K562 (cell line): ENCODE data around the gene MVD. TPM values are rescaled to one million over a fixed set of nuclear protein-coding genes. Genes with fewer than 3 reads are reported as not detected.

Source experiments
- C11orf30 ChIP-seq: fragments of 450-650 bp; IDR thresholded peaks from 2 replicates; pipeline ENCODE4 v1.6.1; 2016; ENCODE audit warnings: low read depth, mild to moderate bottlenecking
- ETS2 ChIP-seq: IDR thresholded peaks from 2 replicates; pipeline ENCODE4 v1.6.1; 2016; ENCODE audit warnings: borderline replicate concordance, missing genetic modification characterization, mild to moderate bottlenecking, moderate library complexity, missing compliant biosample characterization; ENCODE audit not compliant: poor library complexity, severe bottlenecking
- HNRNPK ChIP-seq: fragments of 200-400 bp; formaldehyde crosslinking; IDR thresholded peaks from one replicate; pipeline ENCODE4 v1.6.1; 2018; ENCODE audit warnings: mild to moderate bottlenecking, low read depth, low read length; ENCODE audit not compliant: poor library complexity, severe bottlenecking
- HOMEZ ChIP-seq: fragments of 250-450 bp; sonication (Bioruptor Pico); IDR thresholded peaks from 2 replicates; pipeline ENCODE4 v1.4.0; 2020; ENCODE audit warnings: mild to moderate bottlenecking, moderate library complexity
- REST ChIP-seq, 2 experiments: fragments of 450-650 bp; formaldehyde crosslinking in 1 of 2; IDR thresholded peaks; 2 replicates each; pipeline versions ENCODE4 v1.4.0 to v1.6.1; 2014 to 2020; ENCODE audit warnings: mild to moderate bottlenecking in 2 of 2, borderline replicate concordance in 1 of 2, low read depth in 1 of 2
- SIN3B ChIP-seq: fragments of 450-650 bp; IDR thresholded peaks from 2 replicates; pipeline ENCODE4 v1.6.1; 2017; ENCODE audit warnings: low read depth, mild to moderate bottlenecking, moderate library complexity
- SPI1 ChIP-seq: IDR thresholded peaks from 2 replicates; pipeline ENCODE4 v1.6.1; 2011; ENCODE audit warnings: low read depth, low read length, control low read depth, borderline replicate concordance
- SRSF7 ChIP-seq: fragments of 200-400 bp; formaldehyde crosslinking; optimal IDR thresholded peaks from 2 replicates; pipeline ENCODE3; 2017; ENCODE audit warnings: mild to moderate bottlenecking, low read depth, low read length
- TOE1 ChIP-seq, 2 experiments: fragments of 450-650 bp in 1 of 2; sonication (generic) in 1 of 2; formaldehyde crosslinking in 1 of 2; IDR thresholded peaks; 2 replicates each; pipeline versions ENCODE4 v1.7.1 to v1.8.0; 2016 to 2022; ENCODE audit warnings: borderline replicate concordance in 2 of 2, mild to moderate bottlenecking in 2 of 2, antibody characterized with exemption in 1 of 2, inconsistent platforms in 1 of 2, low read depth in 1 of 2, missing genetic modification reagents in 1 of 2, moderate library complexity in 1 of 2
- ZNF133 ChIP-seq: fragments of 250-450 bp; sonication (Bioruptor Pico); IDR thresholded peaks from 2 replicates; pipeline ENCODE4 v1.4.0; 2020; ENCODE audit warnings: mild to moderate bottlenecking
- ZNF668 ChIP-seq: fragments of 250-450 bp; sonication (Bioruptor Pico); IDR thresholded peaks from 2 replicates; pipeline ENCODE4 v1.8.0; 2022; ENCODE audit warnings: mild to moderate bottlenecking, inconsistent platforms
- polyA plus RNA-seq, 8 experiments: library from polyadenylated mRNA; depleted of rRNA in 4 of 8; stranded (reverse) in 5 of 8; unstranded in 3 of 8; fragments of >200 nt; fragmentation: Nextera tagmentation in 2 of 8; fragmentation: Illumina TruSeq in 1 of 8; extraction: Ambion mirVana in 2 of 8; extraction: Trizol in 1 of 8; gene quantifications; 2 replicates each; pipeline versions ENCODE4 v1.2.1 to v1.2.3, GENCODE V29; 2011 to 2014; ENCODE audit warnings: inconsistent platforms in 1 of 8, missing spikeins in 1 of 8
- total RNA-seq, 7 experiments: library from RNA; depleted of rRNA in 6 of 7; stranded (reverse); fragments of >200 nt in 6 of 7; fragmentation: Illumina TruSeq in 2 of 7; extraction: Trizol in 2 of 7; gene quantifications; 2 replicates each; pipeline versions ENCODE4 v1.2.1 to v1.2.3, GENCODE V29; 2011 to 2021; ENCODE audit warnings: low replicate concordance in 1 of 7
- TF ChIP-seq, protein P1 (sequence below), 2 experiments: fragments of 450-650 bp; IDR thresholded peaks; 2 replicates each; pipeline ENCODE4 v1.6.1; 2016
- TF ChIP-seq, protein P2 (sequence below): fragments of 450-650 bp; IDR thresholded peaks from 2 replicates; pipeline ENCODE4 v1.6.1; 2016; ENCODE audit warnings: missing biosample characterization, missing genetic modification characterization

Gene MVD
- total and polyA plus RNA-seq, 9 of the 15 experiments (the other 6 are each of a cell fraction or from before 2014, with no cell fraction given): 12.2 to 141 (median 45.3) TPM

DNA sequence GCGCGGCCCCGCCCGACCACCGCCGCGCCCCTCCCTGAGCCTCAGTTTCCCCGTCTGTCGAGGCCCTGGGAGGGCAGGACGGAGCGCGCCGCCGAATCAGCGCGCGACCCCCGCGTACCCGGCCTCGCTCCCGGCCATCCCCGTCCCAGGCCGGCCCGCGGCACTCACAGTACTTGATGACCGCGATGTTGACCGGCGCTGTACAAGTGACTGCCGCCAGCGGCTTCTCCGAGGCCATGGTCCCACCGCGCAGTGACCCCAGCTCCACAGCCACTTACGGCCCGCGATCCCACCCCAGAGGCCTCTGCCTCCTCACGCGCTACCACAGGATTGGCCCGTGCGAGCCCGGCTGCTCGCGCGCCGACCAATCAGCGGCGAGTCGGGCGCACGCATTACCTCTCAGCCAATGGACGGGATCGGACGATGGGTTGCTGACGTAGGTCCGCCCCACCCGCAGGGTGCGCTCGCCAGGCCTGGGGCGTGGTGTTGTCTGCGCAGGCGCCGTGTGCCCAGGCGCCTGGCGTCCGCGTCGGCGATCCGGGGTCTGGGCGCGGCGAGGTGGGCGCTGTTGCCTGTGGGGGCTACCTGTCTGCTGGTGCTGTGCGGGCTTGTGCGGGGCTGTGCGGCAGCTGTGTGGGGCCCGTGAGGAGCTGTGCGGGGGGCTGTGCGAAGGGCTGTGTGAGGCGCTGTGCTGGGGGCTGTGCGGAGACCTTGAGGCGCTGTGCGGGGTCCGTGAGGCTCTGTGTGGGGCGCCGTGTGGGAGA, at the start of gene MVD (continued):
- TF ChIP-seq SIN3B (peak; percentile 54), REST (IDR thresholded peaks at IDR 0.05; ENCODE audit: borderline replicate concordance) (no peak), REST (CRISPR knock-in tag; IDR thresholded peaks at IDR 0.05; ENCODE audit: low read depth) (peak; percentile 53), HNRNPK (no peak), SRSF7 (no peak), HOMEZ (CRISPR knock-in tag) (no peak), C11orf30 (peak; percentile 89), TOE1 (IDR thresholded peaks at IDR 0.05; ENCODE audit: borderline replicate concordance) (no peak), TOE1 (CRISPR knock-in tag; IDR thresholded peaks at IDR 0.05; ENCODE audit: borderline replicate concordance, low read depth) (no peak), SPI1 (no peak), ZNF668 (CRISPR knock-in tag) (no peak), ETS2 (tag) (no peak), ZNF133 (CRISPR knock-in tag) (peak; percentile 60; the same call in 1 of the 2 replicates)
- TF ChIP-seq, protein P1, sequence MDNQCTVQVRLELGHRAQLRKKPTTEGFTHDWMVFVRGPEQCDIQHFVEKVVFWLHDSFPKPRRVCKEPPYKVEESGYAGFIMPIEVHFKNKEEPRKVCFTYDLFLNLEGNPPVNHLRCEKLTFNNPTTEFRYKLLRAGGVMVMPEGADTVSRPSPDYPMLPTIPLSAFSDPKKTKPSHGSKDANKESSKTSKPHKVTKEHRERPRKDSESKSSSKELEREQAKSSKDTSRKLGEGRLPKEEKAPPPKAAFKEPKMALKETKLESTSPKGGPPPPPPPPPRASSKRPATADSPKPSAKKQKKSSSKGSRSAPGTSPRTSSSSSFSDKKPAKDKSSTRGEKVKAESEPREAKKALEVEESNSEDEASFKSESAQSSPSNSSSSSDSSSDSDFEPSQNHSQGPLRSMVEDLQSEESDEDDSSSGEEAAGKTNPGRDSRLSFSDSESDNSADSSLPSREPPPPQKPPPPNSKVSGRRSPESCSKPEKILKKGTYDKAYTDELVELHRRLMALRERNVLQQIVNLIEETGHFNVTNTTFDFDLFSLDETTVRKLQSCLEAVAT (IDR thresholded peaks at IDR 0.05): no peak; a peak in 1 of 4 replicates
- TF ChIP-seq, protein P2, sequence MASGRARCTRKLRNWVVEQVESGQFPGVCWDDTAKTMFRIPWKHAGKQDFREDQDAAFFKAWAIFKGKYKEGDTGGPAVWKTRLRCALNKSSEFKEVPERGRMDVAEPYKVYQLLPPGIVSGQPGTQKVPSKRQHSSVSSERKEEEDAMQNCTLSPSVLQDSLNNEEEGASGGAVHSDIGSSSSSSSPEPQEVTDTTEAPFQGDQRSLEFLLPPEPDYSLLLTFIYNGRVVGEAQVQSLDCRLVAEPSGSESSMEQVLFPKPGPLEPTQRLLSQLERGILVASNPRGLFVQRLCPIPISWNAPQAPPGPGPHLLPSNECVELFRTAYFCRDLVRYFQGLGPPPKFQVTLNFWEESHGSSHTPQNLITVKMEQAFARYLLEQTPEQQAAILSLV (tag): no peak
